CD8-positive, alpha-beta memory T cell (primary cell): Measurements from ENCODE around the gene MOV10L1. TPM values are rescaled to one million over a fixed set of nuclear protein-coding genes. Genes with fewer than 3 reads are reported as not detected.

ENCODE experiments used
- CTCF ChIA-PET: fragments of 350-600 bp; sonication (Branson Sonifier 250); formaldehyde crosslinking; loops from one replicate; lab custom pipeline; 2021; ENCODE audit warnings: antibody characterized with exemption; lab: Charles Lee
- POLR2A ChIA-PET: fragments of 350-600 bp; sonication (Branson Sonifier 250); formaldehyde crosslinking; loops from one replicate; lab custom pipeline; 2021; ENCODE audit warnings: antibody characterized with exemption; lab: Charles Lee
- DNase-seq, 5 donors: peaks; one replicate each; pipeline versions ENCODE4 v3.0.0 to v3.0.0-alpha.2; 2020 to 2022; ENCODE audit warnings: mixed read lengths in 1 of 5
- H3K27ac ChIP-seq: one replicate; pipeline ENCODE4 v1.7.0; 2013; ENCODE audit warnings: low read depth, mild to moderate bottlenecking, low read length, moderate library complexity
- H3K27me3 ChIP-seq: 2 replicates; pipeline ENCODE4 v1.7.0; 2013; ENCODE audit warnings: low read length, mild to moderate bottlenecking; ENCODE audit not compliant: insufficient read depth, poor library complexity, severe bottlenecking
- H3K36me3 ChIP-seq: 2 replicates; pipeline ENCODE4 v1.7.0; 2013; ENCODE audit warnings: mild to moderate bottlenecking, low read length, moderate library complexity; ENCODE audit not compliant: insufficient read depth
- H3K4me1 ChIP-seq: 2 replicates; pipeline ENCODE4 v1.7.0; 2013; ENCODE audit warnings: mild to moderate bottlenecking, low read length, moderate library complexity; ENCODE audit not compliant: insufficient read depth
- H3K4me3 ChIP-seq: 2 replicates; pipeline ENCODE4 v1.7.0; 2013; ENCODE audit warnings: mild to moderate bottlenecking, low read length
- H3K9me3 ChIP-seq: 2 replicates; pipeline ENCODE4 v1.7.0; 2013; ENCODE audit warnings: mild to moderate bottlenecking, low read length
- H3K27ac Mint-ChIP-seq, 8 donors: one replicate each; pipeline ENCODE4 v1.8.0; 2020 to 2021; ENCODE audit warnings: mixed read lengths in 8 of 8, mild to moderate bottlenecking in 6 of 8, inconsistent platforms in 3 of 8, moderate library complexity in 3 of 8
- H3K27me3 Mint-ChIP-seq, 2 donors: one replicate each; pipeline ENCODE4 v1.8.0; 2020 to 2021; ENCODE audit warnings: mixed read lengths in 2 of 2, mild to moderate bottlenecking in 1 of 2, moderate library complexity in 1 of 2
- H3K36me3 Mint-ChIP-seq, 3 donors: one replicate each; pipeline ENCODE4 v1.8.0; 2020 to 2021; ENCODE audit warnings: mixed read lengths in 3 of 3, inconsistent platforms in 1 of 3, mild to moderate bottlenecking in 1 of 3
- H3K4me1 Mint-ChIP-seq, 3 donors: one replicate each; pipeline ENCODE4 v1.8.0; 2020 to 2021; ENCODE audit warnings: mixed read lengths in 3 of 3, inconsistent platforms in 1 of 3, mild to moderate bottlenecking in 1 of 3
- H3K4me3 Mint-ChIP-seq, 7 donors: one replicate each; pipeline ENCODE4 v1.8.0; 2020 to 2021; ENCODE audit warnings: mixed read lengths in 7 of 7, mild to moderate bottlenecking in 6 of 7, moderate library complexity in 4 of 7, inconsistent platforms in 2 of 7
- H3K9me3 Mint-ChIP-seq, 5 donors: one replicate each; pipeline ENCODE4 v1.8.0; 2020 to 2022; ENCODE audit warnings: mixed read lengths in 5 of 5, mild to moderate bottlenecking in 3 of 5, moderate library complexity in 2 of 5, inconsistent platforms in 1 of 5
- polyA plus RNA-seq: library from polyadenylated mRNA; unstranded; fragments of 300-500 nt; fragmentation: Illumina TruSeq; gene quantifications from one replicate; pipeline ENCODE4 v1.2.3, GENCODE V29; 2021
- total RNA-seq, 2 experiments: library from RNA; stranded (reverse); gene quantifications; one replicate each; pipeline ENCODE4 v1.2.3, GENCODE V29; 2021

The MOV10L1 gene
- total RNA-seq, result not detected
- not detected for polyA plus RNA-seq

DNA sequence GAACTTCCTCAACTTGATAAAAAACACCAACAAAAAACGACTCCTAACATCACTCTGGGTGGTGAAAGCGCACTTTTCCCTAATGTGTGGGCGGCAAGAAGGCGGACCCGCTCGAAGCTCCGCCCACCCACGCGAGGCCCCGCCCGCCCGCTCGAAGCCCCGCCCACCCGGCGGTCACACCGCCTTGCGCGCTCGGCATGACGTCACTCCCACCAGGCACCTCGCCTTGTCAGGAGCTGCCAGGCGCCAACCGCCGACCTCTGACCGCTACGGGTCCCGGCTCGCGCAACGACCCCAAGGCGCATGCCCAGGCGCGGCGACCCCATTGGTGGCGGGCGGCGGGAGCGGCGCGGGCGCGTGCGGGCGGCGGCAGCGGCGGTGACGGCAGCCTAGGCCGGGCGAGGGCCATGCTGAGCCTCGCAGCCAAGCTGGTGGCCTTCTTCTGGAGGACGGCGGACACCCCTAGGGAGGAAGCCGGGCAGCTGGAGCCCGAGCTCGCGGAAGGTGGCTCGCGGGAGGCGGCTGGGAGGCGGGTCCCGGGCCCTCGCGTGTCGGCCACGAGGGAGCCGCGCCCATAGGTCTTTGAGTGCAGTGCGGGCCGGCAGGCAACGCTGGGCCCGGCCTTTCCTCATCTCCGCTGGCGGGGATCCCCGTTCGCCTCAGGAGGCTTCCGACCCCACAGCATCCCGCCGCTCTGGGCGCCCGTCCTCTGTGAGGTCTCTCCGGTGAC is at the start of gene MOV10L1:
Gene MOV10L1, plus strand, starts transcription at position 325 of the 730 bp plus-strand sequence. Its CDS starts 83 bp downstream, at position 408.
- peak in 2 of 5 donors; percentile 18 to 37 for DNase-seq
- POLR2A ChIA-PET, result interaction anchor here (0.6 kb wide), 1 partner anchor 253 kb away, joined by 7 read pairs; no protein-coding TSS in a partner anchor
- H3K27me3 Mint-ChIP-seq, result peaks cover 0 to 16% of the 10 kb centered on the region in 2 donors
- peaks cover 0 to 9% (median 0%) of the 10 kb centered on the region in 3 donors for H3K4me1 Mint-ChIP-seq
- no peaks in the 10 kb centered on the region for H3K9me3 ChIP-seq
- H3K27me3 ChIP-seq, result no peaks in the 10 kb centered on the region
- H3K4me1 ChIP-seq, result no peaks in the 10 kb centered on the region
- H3K36me3 Mint-ChIP-seq, result no peaks in the 10 kb centered on the region
- no peak within 1 kb of the TSS for H3K4me3 ChIP-seq
- no peak within 1 kb of the TSS for H3K27ac ChIP-seq
- H3K27ac Mint-ChIP-seq, result no peak within 1 kb of the TSS
- CTCF ChIA-PET, result no interaction called here
- no peaks in the 10 kb centered on the region for H3K9me3 Mint-ChIP-seq
- H3K36me3 ChIP-seq, result no peaks in the 10 kb centered on the region
- H3K4me3 Mint-ChIP-seq, result no peak within 1 kb of the TSS

DNA sequence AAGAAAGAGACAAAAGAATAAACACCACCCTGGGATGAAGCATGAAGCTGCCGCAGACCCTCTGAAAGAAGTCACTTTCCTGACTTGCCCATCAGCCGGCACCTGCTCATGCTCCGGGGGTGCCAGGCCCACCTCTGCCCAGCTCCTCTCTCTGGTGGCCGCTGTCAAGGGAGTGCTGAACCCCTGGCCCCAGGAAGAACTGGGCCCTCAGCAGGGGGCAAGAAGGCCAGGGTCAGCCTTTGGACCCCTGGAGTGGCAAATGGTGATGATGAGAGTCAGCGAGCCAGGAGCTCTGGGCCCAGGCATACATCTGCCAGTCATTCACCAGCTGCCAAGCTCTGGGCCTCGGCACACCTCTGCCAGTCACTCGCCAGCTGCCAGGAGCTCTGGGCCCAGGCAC is 49.1 kb upstream of the MOV10L1 start:
- Histone ChIP-seq H3K4me1 (no peaks in the 10 kb centered on the region), H3K9me3 (no peaks in the 10 kb centered on the region), H3K27me3 (peaks cover 3% of the 10 kb centered on the region), H3K4me3 (no peak overlapping the region), H3K27ac (no peak overlapping the region), H3K36me3 (no peaks in the 10 kb centered on the region)
- H3K36me3 Mint-ChIP-seq, result peaks cover 0 to 7% (median 0%) of the 10 kb centered on the region in 3 donors
- H3K9me3 Mint-ChIP-seq, result peaks cover 0 to 9% (median 5%) of the 10 kb centered on the region in 5 donors
- peaks cover 12 to 24% of the 10 kb centered on the region in 2 donors for H3K27me3 Mint-ChIP-seq
- no peak overlapping the region for H3K4me3 Mint-ChIP-seq
- DNase-seq, result peak in 1 of 5 donors; percentile 19
- H3K27ac Mint-ChIP-seq, result no peak overlapping the region
- CTCF ChIA-PET, result interaction anchor here (1.1 kb wide), 1 partner anchor 10 kb away, joined by 5 read pairs; no protein-coding TSS in a partner anchor
- H3K4me1 Mint-ChIP-seq, result peaks cover 5 to 14% (median 13%) of the 10 kb centered on the region in 3 donors
- POLR2A ChIA-PET, result no interaction called here

DNA sequence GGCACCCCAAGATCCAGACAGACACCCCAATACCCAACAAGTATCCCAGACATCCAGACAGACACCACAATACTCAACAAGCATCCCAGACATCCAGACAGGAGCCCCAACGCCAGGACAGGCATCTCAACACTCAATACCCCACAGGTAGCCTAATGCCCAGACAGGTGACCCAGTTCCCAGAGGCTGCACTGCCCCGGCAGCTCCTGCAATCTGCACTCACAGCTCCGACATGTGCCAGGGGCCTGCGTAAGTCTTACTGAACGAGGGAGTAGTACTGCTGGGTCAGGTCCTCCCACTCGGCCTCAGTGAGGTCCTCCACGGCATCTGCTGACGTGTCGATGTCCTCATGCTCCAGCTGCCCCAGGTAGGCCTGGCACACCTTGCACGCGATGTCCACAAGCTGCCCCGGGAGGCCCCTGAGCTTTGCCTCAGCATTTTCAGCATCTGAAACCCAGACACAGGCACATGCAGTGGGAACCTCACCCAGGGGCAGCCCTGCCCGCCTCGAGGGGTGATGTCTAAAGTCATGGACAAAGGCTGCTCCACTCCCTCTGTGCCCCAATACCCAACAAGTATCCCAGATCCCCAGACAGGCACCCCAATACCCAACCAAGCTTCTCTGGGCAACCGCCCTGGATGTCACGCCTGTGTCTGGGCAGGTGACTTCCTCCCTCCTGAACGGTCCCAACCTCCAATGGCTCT is 48.3 kb upstream of the MOV10L1 start:
- POLR2A ChIA-PET, result no interaction called here
- Mint-ChIP-seq H3K4me1 (peaks cover 5 to 14% (median 13%) of the 10 kb centered on the region in 3 donors), H3K27me3 (peaks cover 10 to 24% of the 10 kb centered on the region in 2 donors), H3K27ac (no peak overlapping the region), H3K36me3 (peaks cover 0 to 7% (median 0%) of the 10 kb centered on the region in 3 donors), H3K9me3 (peaks cover 0 to 9% (median 5%) of the 10 kb centered on the region in 5 donors), H3K4me3 (no peak overlapping the region)
- H3K4me1 ChIP-seq, result no peaks in the 10 kb centered on the region
- no peaks in the 10 kb centered on the region for H3K9me3 ChIP-seq
- no peak overlapping the region for H3K4me3 ChIP-seq
- no peaks in the 10 kb centered on the region for H3K36me3 ChIP-seq
- peak in 1 of 5 donors; percentile 41 for DNase-seq
- H3K27me3 ChIP-seq, result peaks cover 3% of the 10 kb centered on the region
- CTCF ChIA-PET, result no interaction called here
- H3K27ac ChIP-seq, result no peak overlapping the region

DNA sequence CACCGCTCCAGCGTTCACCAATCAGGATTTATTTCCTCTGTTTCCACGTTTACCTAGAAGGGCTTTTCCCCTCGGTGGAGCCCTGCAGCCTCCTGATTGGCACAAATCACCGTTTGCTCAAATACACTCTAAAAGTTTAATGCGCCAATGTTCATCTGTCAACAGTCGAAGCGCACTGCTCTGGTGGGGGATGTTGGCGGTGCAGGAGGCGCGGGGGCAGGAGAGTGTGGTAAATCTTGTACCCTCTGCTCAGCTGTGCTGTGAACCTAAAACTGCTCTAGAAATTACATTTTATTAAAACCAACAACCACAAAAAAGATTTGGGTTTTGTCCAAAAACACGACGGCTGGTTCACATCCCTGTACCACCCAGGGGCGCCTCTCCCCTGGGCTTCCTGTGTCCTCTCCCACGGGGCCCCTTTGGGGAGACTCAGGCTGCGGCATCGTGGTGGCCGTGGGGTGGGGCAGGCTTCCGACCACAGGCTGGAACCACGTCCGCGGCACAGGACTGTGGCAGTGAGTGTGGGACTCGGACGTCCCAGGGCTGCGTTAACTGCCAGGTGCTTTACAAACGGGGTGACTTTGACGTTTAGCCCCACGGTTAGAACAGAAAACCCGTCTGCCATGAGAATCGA is 45.2 kb upstream of the MOV10L1 start:
- ChIA-PET CTCF (no interaction called here), POLR2A (no interaction called here)
- Histone ChIP-seq H3K9me3 (no peaks in the 10 kb centered on the region), H3K36me3 (no peaks in the 10 kb centered on the region), H3K27ac (no peak overlapping the region), H3K4me3 (no peak overlapping the region), H3K27me3 (peaks cover 3% of the 10 kb centered on the region), H3K4me1 (no peaks in the 10 kb centered on the region)
- peak overlapping the region in 1 of 7 donors; percentile 14 for H3K4me3 Mint-ChIP-seq
- H3K27me3 Mint-ChIP-seq, result peaks cover 7 to 25% of the 10 kb centered on the region in 2 donors
- no peak overlapping the region for H3K27ac Mint-ChIP-seq
- peak in 1 of 5 donors; percentile 34 for DNase-seq
- H3K4me1 Mint-ChIP-seq, result peaks cover 5 to 14% (median 13%) of the 10 kb centered on the region in 3 donors
- H3K9me3 Mint-ChIP-seq, result no peaks in the 10 kb centered on the region
- peaks cover 0 to under 1% (median 0%) of the 10 kb centered on the region in 3 donors for H3K36me3 Mint-ChIP-seq

DNA sequence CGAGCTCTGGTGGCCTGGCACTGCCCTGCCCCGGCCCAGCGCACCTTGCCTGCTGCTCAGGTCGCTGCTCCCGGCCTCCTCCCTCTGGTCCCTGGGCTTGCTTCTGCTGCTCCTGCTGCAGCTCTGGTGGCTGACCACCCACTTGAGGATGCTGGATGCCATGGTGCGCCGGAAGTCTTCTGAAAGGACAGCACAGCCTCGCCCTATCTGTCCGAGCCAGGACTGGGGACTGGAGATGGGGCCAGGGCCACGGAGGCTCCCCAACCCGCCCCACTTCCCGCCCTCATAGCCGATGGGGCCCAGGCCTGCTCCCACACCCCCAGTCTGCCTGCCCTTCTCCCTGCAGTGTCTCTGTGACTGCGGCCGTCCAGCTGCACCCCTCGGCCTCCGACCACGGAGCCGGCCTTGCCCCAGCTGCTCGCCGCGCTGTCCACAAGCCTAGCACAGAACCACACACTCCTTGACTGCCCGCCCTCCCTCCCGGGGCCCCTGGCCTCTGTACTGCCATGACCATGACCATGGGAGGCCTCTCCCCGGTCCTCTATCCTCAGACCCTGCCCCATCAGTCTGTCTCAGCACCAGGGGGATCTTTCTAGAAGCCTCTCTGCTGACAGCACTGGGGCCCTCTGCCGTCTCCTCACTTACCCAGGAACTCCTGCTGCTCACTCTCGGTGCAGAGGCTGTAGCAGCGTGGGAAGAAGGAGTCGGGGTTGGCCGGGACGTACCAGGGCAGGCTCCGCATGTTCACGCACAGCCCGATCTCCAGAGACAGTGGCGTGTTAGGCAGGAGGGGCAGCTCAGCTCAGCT is 44.4 kb upstream of the MOV10L1 start:
- POLR2A ChIA-PET, result no interaction called here
- Mint-ChIP-seq H3K4me3 (no peak overlapping the region), H3K4me1 (peaks cover 5 to 14% (median 13%) of the 10 kb centered on the region in 3 donors), H3K9me3 (no peaks in the 10 kb centered on the region), H3K36me3 (no peaks in the 10 kb centered on the region), H3K27me3 (peaks cover 7 to 25% of the 10 kb centered on the region in 2 donors), H3K27ac (no peak overlapping the region)
- Histone ChIP-seq H3K4me3 (no peak overlapping the region), H3K27me3 (peaks cover 3% of the 10 kb centered on the region), H3K4me1 (no peaks in the 10 kb centered on the region), H3K36me3 (no peaks in the 10 kb centered on the region), H3K27ac (no peak overlapping the region), H3K9me3 (no peaks in the 10 kb centered on the region)
- peak in 1 of 5 donors; percentile 38 for DNase-seq
- CTCF ChIA-PET, result no interaction called here

DNA sequence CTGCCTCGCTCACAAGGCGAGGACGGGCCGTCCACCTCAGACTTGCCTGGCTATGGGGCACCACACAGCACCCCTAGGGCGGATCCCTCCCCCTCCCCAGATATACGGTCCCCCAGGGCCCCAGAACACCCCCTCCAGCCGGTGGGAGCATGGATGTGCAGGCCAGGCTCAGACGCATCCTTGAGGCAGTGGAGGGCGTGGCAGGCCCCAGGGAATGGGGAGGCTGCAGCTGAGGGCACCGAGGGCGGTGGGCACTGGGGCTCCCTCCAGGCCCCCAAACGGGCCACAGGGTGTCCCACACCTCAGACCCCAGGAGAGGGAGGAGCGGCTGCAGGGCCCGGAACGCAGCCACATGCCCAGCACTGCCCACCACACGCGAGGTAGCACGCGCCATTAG is 43.8 kb upstream of the MOV10L1 start:
- peaks cover 10 to 31% of the 10 kb centered on the region in 2 donors for H3K27me3 Mint-ChIP-seq
- H3K4me1 Mint-ChIP-seq, result peaks cover 5 to 14% (median 13%) of the 10 kb centered on the region in 3 donors
- CTCF ChIA-PET, result no interaction called here
- H3K4me3 Mint-ChIP-seq, result no peak overlapping the region
- Histone ChIP-seq H3K36me3 (no peaks in the 10 kb centered on the region), H3K9me3 (no peaks in the 10 kb centered on the region), H3K27ac (no peak overlapping the region), H3K27me3 (peaks cover 2% of the 10 kb centered on the region), H3K4me1 (no peaks in the 10 kb centered on the region), H3K4me3 (no peak overlapping the region)
- H3K9me3 Mint-ChIP-seq, result no peaks in the 10 kb centered on the region
- peak in 1 of 5 donors; percentile 30 for DNase-seq
- H3K27ac Mint-ChIP-seq, result no peak overlapping the region
- POLR2A ChIA-PET, result no interaction called here
- no peaks in the 10 kb centered on the region for H3K36me3 Mint-ChIP-seq

DNA sequence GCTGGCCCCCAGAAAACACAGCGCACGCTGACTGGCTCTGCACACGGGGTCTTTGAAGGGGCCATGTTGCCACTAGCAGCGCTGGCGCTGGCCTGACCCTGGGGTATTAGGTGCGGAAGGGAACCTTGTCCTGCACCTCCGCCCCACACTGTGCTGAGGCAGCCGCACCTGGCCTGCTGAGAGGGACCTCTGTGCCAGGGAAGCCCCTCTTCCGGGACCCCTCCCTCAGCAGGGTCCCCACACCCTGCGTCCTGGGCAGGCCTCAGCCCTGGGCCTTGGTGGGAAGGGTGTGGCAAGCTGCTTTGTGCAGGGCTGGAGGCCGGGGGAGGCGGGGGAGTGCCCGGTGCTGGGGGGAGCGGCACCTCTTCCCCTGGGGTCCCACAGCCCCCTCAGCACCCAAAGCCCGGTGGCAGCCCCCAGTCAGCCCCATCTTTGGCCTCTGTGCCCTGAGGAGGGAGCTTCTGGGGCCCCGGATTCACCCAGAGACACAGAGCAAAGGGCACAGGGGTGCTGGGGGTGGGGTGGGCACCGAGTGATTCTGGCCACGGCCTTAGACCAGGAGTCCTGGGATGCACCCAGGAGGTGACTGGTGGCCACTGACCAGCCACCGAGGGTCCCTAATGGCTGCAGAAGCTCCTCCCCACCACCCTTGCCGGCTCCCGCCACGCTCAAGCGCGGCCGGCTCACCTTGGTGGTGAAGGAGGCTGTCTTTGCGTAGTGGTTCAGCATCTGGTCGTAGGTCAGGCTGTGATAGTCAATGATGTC is 43.1 kb upstream of the MOV10L1 start:
- Histone ChIP-seq H3K27me3 (no peaks in the 10 kb centered on the region), H3K4me3 (no peak overlapping the region), H3K9me3 (no peaks in the 10 kb centered on the region), H3K36me3 (no peaks in the 10 kb centered on the region), H3K4me1 (no peaks in the 10 kb centered on the region), H3K27ac (no peak overlapping the region)
- Mint-ChIP-seq H3K27me3 (peaks cover 8 to 37% of the 10 kb centered on the region in 2 donors), H3K27ac (no peak overlapping the region), H3K36me3 (no peaks in the 10 kb centered on the region), H3K4me3 (no peak overlapping the region), H3K4me1 (peaks cover 5 to 14% (median 13%) of the 10 kb centered on the region in 3 donors), H3K9me3 (no peaks in the 10 kb centered on the region)
- DNase-seq, result peak in 1 of 5 donors; percentile 38
- ChIA-PET POLR2A (no interaction called here), CTCF (no interaction called here)
